H9 (cell line): ENCODE results near the gene CAND2. TPM values are rescaled to one million over a fixed set of nuclear protein-coding genes. Genes with fewer than 3 reads are reported as not detected.

Source experiments
- DNase-seq: peaks from one replicate; pipeline ENCODE4 v3.0.0-alpha.2; 2017
- H2AFZ ChIP-seq: one replicate; pipeline ENCODE4 v1.6.1; 2013; ENCODE audit warnings: mild to moderate bottlenecking, low read length, control low read depth, moderate library complexity
- H2AK5ac ChIP-seq: 2 replicates; pipeline ENCODE4 v1.6.1; 2013; ENCODE audit warnings: low read length, control low read depth, mixed read lengths; ENCODE audit not compliant: insufficient read length
- H2BK120ac ChIP-seq: one replicate; pipeline ENCODE4 v1.6.1; 2013; ENCODE audit warnings: low read depth, mild to moderate bottlenecking, low read length, control low read depth, inconsistent platforms; ENCODE audit not compliant: poor library complexity, severe bottlenecking
- H2BK12ac ChIP-seq: 2 replicates; pipeline ENCODE4 v1.6.1; 2013; ENCODE audit warnings: low read length, control low read depth, mixed read lengths, low read depth; ENCODE audit not compliant: insufficient read length
- H2BK15ac ChIP-seq: 2 replicates; pipeline ENCODE4 v1.6.1; 2013; ENCODE audit warnings: low read depth, low read length, control low read depth
- H2BK20ac ChIP-seq: one replicate; pipeline ENCODE4 v1.6.1; 2013; ENCODE audit warnings: low read depth, mild to moderate bottlenecking, low read length, control low read depth, inconsistent platforms; ENCODE audit not compliant: poor library complexity, severe bottlenecking
- H2BK5ac ChIP-seq: 2 replicates; pipeline ENCODE4 v1.6.1; 2013; ENCODE audit warnings: low read length, control low read depth, mixed read lengths; ENCODE audit not compliant: insufficient read length
- H3K14ac ChIP-seq: 2 replicates; pipeline ENCODE4 v1.6.1; 2013; ENCODE audit warnings: low read length, control low read depth; ENCODE audit not compliant: insufficient read depth
- H3K18ac ChIP-seq: 2 replicates; pipeline ENCODE4 v1.6.1; 2013; ENCODE audit warnings: low read depth, mild to moderate bottlenecking, mixed read lengths, low read length, control low read depth; ENCODE audit not compliant: insufficient read length
- H3K23ac ChIP-seq: 2 replicates; pipeline ENCODE4 v1.6.1; 2013; ENCODE audit warnings: low read length, control low read depth, mixed read lengths, low read depth; ENCODE audit not compliant: insufficient read length
- H3K23me2 ChIP-seq: 2 replicates; pipeline ENCODE4 v1.6.1; 2013; ENCODE audit warnings: low read depth, mild to moderate bottlenecking, mixed read lengths, low read length, control low read depth; ENCODE audit not compliant: insufficient read length, poor library complexity, severe bottlenecking
- H3K27ac ChIP-seq: 2 replicates; pipeline ENCODE4 v1.5.1; 2013; ENCODE audit warnings: low read length, control low read depth, mixed read lengths, low read depth; ENCODE audit not compliant: insufficient read length
- H3K27me3 ChIP-seq: 2 replicates; pipeline ENCODE4 v1.6.1; 2013; ENCODE audit warnings: low read length, control low read depth, inconsistent platforms; ENCODE audit not compliant: insufficient read depth
- H3K4ac ChIP-seq: 2 replicates; pipeline ENCODE4 v1.6.1; 2013; ENCODE audit warnings: low read depth, mild to moderate bottlenecking, control low read depth, inconsistent platforms, low read length, moderate library complexity
- H3K4me1 ChIP-seq: 2 replicates; pipeline ENCODE4 v1.6.1; 2013; ENCODE audit warnings: low read length, control low read depth, inconsistent platforms; ENCODE audit not compliant: insufficient read depth
- H3K4me2 ChIP-seq: 2 replicates; pipeline ENCODE4 v1.6.1; 2013; ENCODE audit warnings: low read length, control low read depth, mixed read lengths; ENCODE audit not compliant: insufficient read length, insufficient read depth
- H3K56ac ChIP-seq: 2 replicates; pipeline ENCODE4 v1.6.1; 2013; ENCODE audit warnings: low read depth, mild to moderate bottlenecking, mixed read lengths, low read length, control low read depth; ENCODE audit not compliant: insufficient read length
- H3K79me1 ChIP-seq: 2 replicates; pipeline ENCODE4 v1.6.1; 2013; ENCODE audit warnings: low read depth, mild to moderate bottlenecking, moderate library complexity, low read length, control low read depth, inconsistent platforms; ENCODE audit not compliant: insufficient read depth, poor library complexity, severe bottlenecking
- H3K79me2 ChIP-seq: 2 replicates; pipeline ENCODE4 v1.6.1; 2013; ENCODE audit warnings: low read length, control low read depth, inconsistent platforms; ENCODE audit not compliant: insufficient read depth
- H3K9ac ChIP-seq: 2 replicates; pipeline ENCODE4 v1.6.1; 2013; ENCODE audit warnings: low read length, control low read depth, mixed read lengths; ENCODE audit not compliant: insufficient read length; ENCODE audit errors: extremely low read depth
- H3K9me3 ChIP-seq: one replicate; pipeline ENCODE4 v1.6.1; 2013; ENCODE audit warnings: low read depth, low read length, inconsistent platforms; ENCODE audit not compliant: control insufficient read depth
- H3T11ph ChIP-seq: one replicate; pipeline ENCODE4 v1.6.1; 2013; ENCODE audit warnings: mild to moderate bottlenecking, low read length, control low read depth, inconsistent platforms
- H4K20me1 ChIP-seq: one replicate; pipeline ENCODE4 v1.6.1; 2013; ENCODE audit not compliant: control insufficient read depth, insufficient read length, insufficient read depth
- H4K5ac ChIP-seq: 2 replicates; pipeline ENCODE4 v1.6.1; 2013; ENCODE audit warnings: low read depth, mild to moderate bottlenecking, mixed read lengths, low read length, control low read depth; ENCODE audit not compliant: insufficient read length
- H4K8ac ChIP-seq: replicated peaks from 2 replicates; pipeline ENCODE4 v1.6.1; 2013; ENCODE audit warnings: low read length, control low read depth, mixed read lengths, low read depth; ENCODE audit not compliant: insufficient read length
- H4K91ac ChIP-seq: 2 replicates; pipeline ENCODE4 v1.6.1; 2013; ENCODE audit warnings: low read depth, mild to moderate bottlenecking, moderate library complexity, mixed read lengths, low read length, control low read depth; ENCODE audit not compliant: insufficient read length
- H3K27ac Mint-ChIP-seq, 3 experiments: 2 replicates in 2 of 3; 3 replicates in 1 of 3; pipeline ENCODE4 v1.8.0; 2020 to 2021; ENCODE audit warnings: mixed read lengths in 3 of 3, mild to moderate bottlenecking in 1 of 3, moderate library complexity in 1 of 3
- H3K27me3 Mint-ChIP-seq: 2 replicates; pipeline ENCODE4 v1.8.0; 2021; ENCODE audit warnings: low read depth, mild to moderate bottlenecking, moderate library complexity, mixed read lengths
- H3K36me3 Mint-ChIP-seq, 3 experiments: 2 replicates in 2 of 3; 3 replicates in 1 of 3; pipeline ENCODE4 v1.8.0; 2020 to 2021; ENCODE audit warnings: low read depth in 3 of 3, mixed read lengths in 3 of 3; ENCODE audit not compliant: insufficient read depth in 1 of 3
- H3K4me1 Mint-ChIP-seq, 2 experiments: 2 replicates each; pipeline ENCODE4 v1.8.0; 2020; ENCODE audit warnings: mixed read lengths in 2 of 2
- H3K4me3 Mint-ChIP-seq, 2 experiments: 2 replicates in 1 of 2; 3 replicates in 1 of 2; pipeline ENCODE4 v1.8.0; 2020 to 2021; ENCODE audit warnings: mild to moderate bottlenecking in 2 of 2, mixed read lengths in 2 of 2, moderate library complexity in 1 of 2
- H3K9me3 Mint-ChIP-seq, 2 experiments: 2 replicates in 1 of 2; 3 replicates in 1 of 2; pipeline ENCODE4 v1.8.0; 2020; ENCODE audit warnings: mild to moderate bottlenecking in 2 of 2, mixed read lengths in 2 of 2, moderate library complexity in 1 of 2
- WGBS: extraction: QIAGEN DNeasy Blood & Tissue Kit; methylation state at CpG from one replicate; pipeline ENCODE4 v1.1.7; 2013; ENCODE audit warnings: missing lambda C conversion rate, low lambda C conversion rate, mixed read lengths; ENCODE audit not compliant: insufficient read length; ENCODE audit errors: extremely low coverage; 5-methylcytosine and 5-hydroxymethylcytosine counted together
- total RNA-seq: library from RNA; stranded (reverse); gene quantifications from 2 replicates; pipeline ENCODE4 v1.2.1, GENCODE V29; 2021
- TF ChIP-seq, protein P1 (sequence below): fragments of 200-600 bp; sonication (generic); conservative IDR thresholded peaks from 3 replicates; pipeline ENCODE4 v1.8.0; 2021; ENCODE audit warnings: antibody characterized with exemption, mild to moderate bottlenecking

CAND2 gene
- total RNA-seq, 1 experiment from 2014 or later: 10.7 TPM

DNA sequence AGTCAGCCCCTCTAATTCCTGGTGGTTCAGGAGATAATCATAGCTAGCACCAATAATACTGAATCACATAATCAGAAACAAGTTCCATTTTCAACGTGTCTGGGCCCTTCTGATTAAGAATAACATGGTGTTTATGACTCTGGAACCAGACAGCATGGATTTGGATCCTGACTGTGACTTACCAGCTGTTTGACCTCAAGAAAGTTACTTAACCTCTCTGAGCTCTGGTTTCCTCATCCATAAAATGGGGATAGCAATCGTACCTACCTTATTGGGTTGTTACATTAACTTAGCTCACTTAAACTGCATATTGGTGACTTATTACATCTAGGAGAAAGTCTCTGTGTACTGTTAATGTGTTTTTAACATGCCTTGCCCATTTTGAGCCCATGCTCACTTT is 26.7 kb upstream of the CAND2 start:
- Histone ChIP-seq H3K9ac (no peak overlapping the region), H3K56ac (no peak overlapping the region), H3K23me2 (no peaks in the 10 kb centered on the region), H4K91ac (no peak overlapping the region), H4K20me1 (no peaks in the 10 kb centered on the region), H3K14ac (no peak overlapping the region), H3K4me1 (no peaks in the 10 kb centered on the region), H3K18ac (no peak overlapping the region), H3K79me1 (no peaks in the 10 kb centered on the region), H2BK120ac (no peak overlapping the region), H3K79me2 (no peaks in the 10 kb centered on the region), H2BK20ac (no peak overlapping the region), H2AK5ac (no peak overlapping the region), H3K4ac (no peak overlapping the region), H2BK15ac (no peak overlapping the region), H3K9me3 (no peaks in the 10 kb centered on the region), H4K8ac (no peak overlapping the region), H4K5ac (no peak overlapping the region), H2BK5ac (no peak overlapping the region), H3K4me2 (no peak overlapping the region), H3K27me3 (no peaks in the 10 kb centered on the region), H3T11ph (no peak overlapping the region), H2AFZ (no peak overlapping the region), H3K23ac (no peak overlapping the region), H2BK12ac (no peak overlapping the region), H3K27ac (no peak overlapping the region)
- TF ChIP-seq, protein P1, sequence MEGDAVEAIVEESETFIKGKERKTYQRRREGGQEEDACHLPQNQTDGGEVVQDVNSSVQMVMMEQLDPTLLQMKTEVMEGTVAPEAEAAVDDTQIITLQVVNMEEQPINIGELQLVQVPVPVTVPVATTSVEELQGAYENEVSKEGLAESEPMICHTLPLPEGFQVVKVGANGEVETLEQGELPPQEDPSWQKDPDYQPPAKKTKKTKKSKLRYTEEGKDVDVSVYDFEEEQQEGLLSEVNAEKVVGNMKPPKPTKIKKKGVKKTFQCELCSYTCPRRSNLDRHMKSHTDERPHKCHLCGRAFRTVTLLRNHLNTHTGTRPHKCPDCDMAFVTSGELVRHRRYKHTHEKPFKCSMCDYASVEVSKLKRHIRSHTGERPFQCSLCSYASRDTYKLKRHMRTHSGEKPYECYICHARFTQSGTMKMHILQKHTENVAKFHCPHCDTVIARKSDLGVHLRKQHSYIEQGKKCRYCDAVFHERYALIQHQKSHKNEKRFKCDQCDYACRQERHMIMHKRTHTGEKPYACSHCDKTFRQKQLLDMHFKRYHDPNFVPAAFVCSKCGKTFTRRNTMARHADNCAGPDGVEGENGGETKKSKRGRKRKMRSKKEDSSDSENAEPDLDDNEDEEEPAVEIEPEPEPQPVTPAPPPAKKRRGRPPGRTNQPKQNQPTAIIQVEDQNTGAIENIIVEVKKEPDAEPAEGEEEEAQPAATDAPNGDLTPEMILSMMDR: no peak
- Mint-ChIP-seq H3K27ac (no peak overlapping the region), H3K27me3 (peaks cover 11% of the 10 kb centered on the region; the same call in 1 of the 2 replicates), H3K4me1 (no peaks in the 10 kb centered on the region), H3K9me3 (peaks cover 0 to 3% of the 10 kb centered on the region in 2 experiments; a peak in 1 of 5 replicates), H3K4me3 (no peak overlapping the region), H3K36me3 (no peaks in the 10 kb centered on the region)
- WGBS: no CpG with 5 or more reads among the region's 2 CpGs
- no peak for DNase-seq
